GM21717 (cell line): ENCODE results near the gene EFCAB12.
A peak's percentile ranks its signal among the peaks of the same experiment; 100 is the strongest.

ENCODE experiments used
- ATAC-seq: cut with Tn5 transposase; IDR thresholded peaks from one replicate; pipeline ENCODE4 v1.9.1; 2021; ENCODE audit warnings: mild to moderate bottlenecking, moderate library complexity; ENCODE audit not compliant: unreplicated experiment

Gene EFCAB12

DNA sequence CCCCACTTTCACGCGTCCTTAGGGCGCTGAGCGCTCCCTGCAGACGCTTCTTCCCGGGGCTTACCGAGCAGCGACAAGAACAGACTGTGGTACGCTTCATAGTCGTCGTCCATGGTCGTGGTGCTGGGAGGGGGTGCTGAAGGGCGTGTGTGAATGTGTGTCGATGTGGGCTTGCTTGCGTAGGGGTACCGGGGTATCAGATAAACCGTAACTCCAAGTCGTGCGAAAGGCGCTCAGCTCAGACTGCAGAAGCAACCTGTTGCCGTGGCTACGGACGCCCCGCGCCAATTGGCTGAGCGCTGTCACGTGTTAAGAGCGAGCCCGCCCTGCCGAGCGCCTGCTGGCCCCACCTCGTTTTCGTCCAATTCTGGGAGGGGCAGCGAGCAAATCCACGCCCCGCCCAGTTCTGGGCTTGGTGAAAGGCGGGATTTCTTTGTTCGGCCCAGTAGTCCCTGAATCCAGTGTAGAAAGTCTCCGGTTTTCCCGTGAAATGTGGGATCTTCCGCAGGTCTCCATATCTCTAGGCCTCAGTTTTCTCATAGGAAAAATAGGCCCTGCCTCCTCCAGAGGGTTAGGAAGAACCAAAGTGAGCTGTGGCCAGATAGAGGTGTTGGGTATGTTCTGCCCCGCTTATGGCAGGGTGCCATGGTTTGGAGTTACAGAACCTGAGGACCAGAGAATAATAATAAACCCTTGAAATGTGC, at the start of gene EFCAB12:
Gene EFCAB12, minus strand, starts transcription at position 261 of the 704 bp plus-strand sequence. Its CDS starts 148 bp downstream, at position 113.
- peak; percentile 66 for ATAC-seq

DNA sequence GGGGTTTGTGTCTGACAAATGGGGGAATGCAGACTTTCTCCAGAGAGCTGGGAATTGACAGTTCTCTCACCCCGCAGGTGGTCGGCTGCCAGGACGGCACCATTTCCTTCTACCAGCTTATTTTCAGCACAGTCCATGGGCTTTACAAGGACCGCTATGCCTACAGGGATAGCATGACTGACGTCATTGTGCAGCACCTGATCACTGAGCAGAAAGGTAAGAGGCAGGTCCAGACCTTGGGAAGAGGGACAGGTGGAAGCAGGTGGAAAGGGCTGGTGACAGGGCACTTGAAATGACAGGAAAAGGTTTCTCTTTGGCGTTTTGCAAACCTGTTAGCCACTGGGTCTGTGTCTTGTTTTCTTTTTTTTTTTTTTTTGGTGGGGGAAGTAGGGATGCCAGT, 48.1 kb upstream of the EFCAB12 start:
- no peak for ATAC-seq

GRCh38 chr3:129475863-129476262, 47.4 kb upstream of the EFCAB12 start:
- no peak for ATAC-seq

DNA sequence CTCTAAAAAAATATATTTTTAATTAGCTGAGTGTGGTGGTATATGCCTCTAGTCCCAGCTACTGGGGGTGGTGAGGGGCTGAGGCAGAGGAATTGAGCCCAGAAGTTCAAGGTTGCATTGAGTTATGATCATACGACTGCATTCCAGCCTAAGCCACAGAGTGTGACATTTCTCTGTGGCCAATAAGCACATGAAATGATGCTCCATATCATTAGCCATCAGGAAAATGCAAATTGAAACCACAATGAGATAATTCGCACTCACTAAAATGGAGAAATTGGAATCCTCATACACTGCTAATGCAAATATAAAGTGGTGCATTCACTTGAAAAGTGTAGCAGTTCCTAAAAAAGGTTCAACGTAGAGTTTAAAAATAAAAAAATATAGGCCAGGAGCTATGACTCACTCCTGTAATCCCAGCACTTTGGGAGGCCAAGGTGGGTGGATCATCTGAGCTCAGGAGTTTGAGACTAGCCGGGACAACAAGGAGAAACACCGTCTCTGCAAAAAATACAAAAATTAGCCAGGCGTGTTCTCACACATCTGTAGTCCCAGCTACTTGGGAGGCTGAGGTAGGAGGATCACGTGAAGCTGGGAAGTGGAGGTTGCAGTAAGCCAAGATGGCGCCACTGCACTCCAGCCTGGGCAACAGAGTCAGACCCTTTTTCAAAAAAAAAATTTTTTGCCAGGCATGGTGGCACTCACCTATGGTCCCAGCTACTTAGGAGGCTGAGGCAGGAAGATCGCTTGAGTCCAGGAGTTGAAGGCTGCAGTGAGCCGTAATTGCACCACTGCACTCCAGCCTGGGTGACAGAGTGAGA, 46.8 kb upstream of the EFCAB12 start:
- no peak for ATAC-seq

DNA sequence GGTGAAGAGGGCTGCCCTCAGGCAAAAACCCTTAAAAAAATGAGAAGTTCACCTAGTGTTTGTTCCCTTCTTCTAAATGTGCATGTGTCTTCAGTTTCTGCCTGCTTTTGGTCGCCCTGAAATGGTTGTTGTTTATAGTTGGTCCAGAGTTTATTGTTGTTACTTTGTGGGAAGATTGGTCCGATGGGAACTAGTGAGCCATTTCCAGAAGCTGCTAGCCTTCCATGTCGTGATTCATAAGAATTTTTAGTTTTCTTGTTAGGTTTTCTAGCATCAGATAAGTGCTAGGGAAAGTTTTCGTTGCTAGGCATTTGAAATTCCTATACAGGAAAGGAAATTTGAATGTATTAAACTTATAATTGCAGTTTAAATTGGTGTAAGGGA, 45.3 kb upstream of the EFCAB12 start:
- ATAC-seq, result no peak

DNA sequence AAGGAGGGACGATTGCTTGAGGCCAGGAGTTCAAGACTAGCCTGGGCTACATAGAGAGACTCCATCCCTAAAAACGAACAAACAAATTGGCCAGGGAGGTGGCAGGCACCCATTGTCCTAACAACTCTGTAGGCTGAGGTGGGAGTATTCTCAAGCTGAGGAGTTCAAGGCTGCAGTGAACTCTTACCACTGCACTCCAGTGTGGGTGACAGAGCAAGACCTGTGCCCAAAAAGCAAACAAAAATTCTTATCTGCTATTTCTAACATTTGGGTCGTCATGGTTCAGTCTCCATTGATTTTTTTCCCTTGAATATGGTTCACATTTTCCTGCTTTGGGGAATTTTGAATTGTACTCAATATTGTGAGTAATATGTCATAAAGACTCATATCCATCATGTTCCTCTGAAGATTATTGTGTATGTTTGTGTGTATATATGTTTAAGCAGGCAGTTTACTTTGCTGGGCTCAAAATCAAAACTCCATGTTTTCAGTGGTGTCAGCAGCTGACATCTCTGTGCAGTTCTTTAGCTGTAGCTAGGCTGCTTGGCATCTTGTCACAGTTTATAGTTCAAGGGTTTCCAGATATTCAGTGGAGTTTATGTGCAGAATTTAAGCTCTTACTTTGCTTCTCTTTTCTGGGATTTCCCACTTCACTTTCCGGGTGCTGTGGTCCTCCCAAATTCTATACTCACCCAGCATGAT, 44.8 kb upstream of the EFCAB12 start:
- ATAC-seq, result no peak

- ATAC-seq, result no peak
These were observed 42.4 kb upstream of the EFCAB12 start for GRCh38 chr3:129470861-129471260.

DNA sequence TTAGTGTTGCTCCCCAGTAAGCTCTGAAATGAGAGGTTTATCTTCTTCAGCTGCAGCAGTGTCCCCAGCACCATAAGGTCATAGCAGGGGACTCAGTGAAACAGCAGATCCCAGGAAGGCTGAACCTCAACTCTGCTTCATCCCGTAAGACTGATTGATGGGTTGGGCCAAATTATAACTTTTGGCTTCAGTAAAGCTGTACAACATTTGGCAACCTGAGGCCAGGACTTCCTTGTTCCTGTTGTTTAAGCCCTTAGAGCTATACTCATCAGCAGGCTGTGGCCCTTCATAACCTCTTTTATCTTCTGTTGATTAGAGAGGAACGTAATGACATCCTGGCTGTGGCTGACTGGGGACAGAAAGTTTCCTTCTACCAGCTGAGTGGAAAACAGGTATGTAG, 40.6 kb upstream of the EFCAB12 start:
- no peak for ATAC-seq

DNA sequence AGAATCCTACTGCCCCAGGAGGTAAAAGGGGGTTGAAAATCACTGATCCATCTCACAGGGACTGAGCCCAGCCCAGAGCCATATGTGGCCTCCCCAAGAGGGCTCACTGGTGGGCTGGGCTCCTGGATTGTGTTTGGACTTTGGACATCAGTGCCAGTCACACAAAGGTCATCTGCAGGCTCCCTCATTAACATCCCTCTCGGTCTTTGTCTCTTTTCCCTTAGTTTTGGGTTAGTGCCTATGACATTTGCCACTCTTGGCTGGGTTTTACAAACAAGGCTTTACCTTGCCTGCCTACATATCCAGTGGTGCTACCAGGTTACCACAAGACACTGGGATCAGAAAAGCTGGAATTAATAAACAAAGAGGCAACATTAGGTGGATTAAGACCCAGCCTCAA, 39.5 kb upstream of the EFCAB12 start:
- ATAC-seq, result no peak

GRCh38 chr3:129463716-129464115, 35.3 kb upstream of the EFCAB12 start:
- ATAC-seq, result no peak

- ATAC-seq, result no peak
These were observed 34.7 kb upstream of the EFCAB12 start for GRCh38 chr3:129463094-129463493.

- no peak for ATAC-seq
These were observed 34.0 kb upstream of the EFCAB12 start for GRCh38 chr3:129462361-129462968.

DNA sequence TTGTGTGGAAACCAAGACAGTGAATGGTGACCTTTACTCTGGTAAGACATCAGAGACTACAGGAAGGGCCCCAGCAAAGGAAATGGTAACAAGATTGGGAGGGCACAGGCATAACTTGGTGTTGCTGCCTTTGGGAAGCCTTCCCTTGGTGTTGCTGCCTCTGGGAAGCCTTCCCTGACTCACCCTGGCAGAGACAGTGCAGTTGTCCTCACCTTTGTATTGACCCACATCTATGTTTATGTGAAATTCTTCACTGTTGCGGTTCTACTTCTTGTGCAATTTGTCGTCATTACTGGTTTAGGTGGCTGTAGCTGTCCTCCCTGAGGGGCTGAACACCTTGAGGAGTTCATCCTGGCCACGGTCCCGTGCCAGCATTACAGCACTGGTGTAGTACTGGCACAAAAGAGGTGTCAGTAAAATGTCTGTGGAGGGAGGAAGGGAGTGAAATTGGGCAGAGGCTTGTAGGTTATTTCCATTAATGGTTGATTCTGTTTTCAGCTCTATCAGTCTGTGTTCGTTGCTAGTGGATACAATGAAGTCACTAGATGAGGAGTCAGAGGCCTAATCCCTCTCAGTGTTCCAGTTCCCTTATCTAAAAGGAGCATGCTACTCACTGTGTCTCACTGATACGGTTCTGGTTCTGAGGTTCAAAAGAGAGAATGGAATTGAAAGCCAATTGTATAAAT, 33.2 kb upstream of the EFCAB12 start:
- ATAC-seq, result no peak

DNA sequence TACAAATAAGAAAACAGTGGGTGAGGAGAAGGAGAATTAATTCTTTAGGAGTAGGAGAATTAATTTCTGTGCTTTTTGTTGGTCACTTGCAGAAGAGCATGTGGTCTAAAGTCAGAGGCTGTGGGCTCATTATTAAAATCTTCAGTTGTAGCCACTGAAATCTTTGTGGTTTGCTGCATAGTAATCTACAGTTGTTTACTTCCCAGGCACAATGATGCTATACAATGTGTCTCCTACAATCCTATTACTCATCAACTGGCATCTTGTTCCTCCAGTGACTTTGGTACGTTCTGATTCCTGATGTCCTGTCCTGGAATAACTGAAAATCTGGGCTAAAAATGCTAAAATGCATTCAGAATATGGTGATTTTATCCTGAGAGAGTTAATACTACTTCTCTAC, 32.6 kb upstream of the EFCAB12 start:
- no peak for ATAC-seq

- no peak for ATAC-seq
These were observed 32.1 kb upstream of the EFCAB12 start for GRCh38 chr3:129460572-129460971.

- no peak for ATAC-seq
These were observed 31.7 kb upstream of the EFCAB12 start for GRCh38 chr3:129460155-129460554.

- no peak for ATAC-seq
These were observed 25.3 kb upstream of the EFCAB12 start for GRCh38 chr3:129453732-129454131.

DNA sequence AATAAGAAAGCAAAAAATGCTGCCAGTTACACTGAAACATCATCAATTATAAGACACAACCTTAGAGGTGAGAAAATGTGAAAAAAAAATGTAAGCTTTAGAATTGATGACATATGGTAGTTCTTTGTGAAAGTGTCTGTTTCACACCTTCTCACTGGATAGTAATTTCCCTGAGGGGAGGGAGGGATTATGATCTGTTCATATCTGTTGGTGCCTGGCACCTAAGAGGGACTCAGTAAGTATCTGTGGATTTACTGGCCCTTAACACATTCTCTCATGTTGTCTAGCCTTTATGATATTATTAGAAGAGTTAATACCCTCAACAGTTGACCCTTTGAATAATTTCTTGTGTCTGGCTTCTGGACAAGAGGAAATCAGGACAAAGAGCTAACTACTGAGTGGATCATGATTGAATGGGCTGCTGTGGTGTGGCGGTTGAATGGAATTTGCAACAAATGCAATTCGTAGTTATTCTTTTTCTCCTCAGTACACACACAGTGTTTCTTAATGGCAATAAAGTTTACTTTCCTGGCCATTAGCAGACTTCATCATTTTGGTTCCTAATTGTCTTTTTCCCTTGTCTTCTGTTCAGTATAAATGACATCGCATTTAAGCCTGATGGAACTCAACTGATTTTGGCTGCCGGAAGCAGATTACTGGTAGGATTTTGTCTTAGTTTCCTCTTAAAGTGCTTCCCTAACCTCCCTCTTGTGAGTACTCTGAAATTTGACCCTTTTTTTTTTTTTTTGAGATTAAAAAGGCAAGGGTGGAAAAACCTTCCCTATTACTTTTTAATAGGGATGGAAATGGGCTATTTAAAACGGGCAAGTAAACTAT, 21.1 kb upstream of the EFCAB12 start:
- ATAC-seq, result no peak

DNA sequence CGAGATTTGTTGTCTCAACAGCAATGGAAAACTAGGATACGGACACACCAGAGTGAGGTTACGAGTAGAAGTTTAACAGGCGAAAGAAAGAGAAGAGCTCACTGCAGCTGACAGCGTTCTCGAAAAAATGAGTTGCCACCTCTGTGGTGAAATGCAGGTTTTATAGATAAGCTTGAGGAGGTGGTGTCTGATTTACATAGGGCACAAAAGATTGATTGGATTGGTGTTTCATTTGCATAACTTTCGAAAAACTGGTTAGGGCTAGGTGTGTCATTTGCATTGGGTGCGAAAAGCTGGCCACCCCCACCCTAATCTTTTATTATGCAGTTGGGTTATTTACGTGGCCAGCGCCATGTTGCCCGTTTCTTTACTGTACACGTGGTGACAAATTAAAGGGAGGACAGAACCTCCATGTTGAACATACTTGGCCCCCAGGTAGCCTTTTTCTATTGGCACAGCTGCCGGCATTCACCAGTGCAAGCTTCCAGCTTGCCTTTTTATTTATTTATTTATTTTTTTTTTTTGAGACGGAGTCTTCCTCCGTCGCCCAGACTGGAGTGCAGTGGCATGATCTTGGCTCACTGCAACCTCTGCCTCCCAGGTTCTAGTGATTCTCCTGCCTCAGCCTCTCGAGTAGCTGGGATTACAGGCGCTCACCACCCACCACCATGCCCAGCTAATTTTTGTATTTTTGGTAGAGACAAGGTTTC, 19.9 kb upstream of the EFCAB12 start:
- no peak for ATAC-seq
